K562 (cell line): ENCODE data around the gene TRMT10A. TPM values are rescaled to one million over a fixed set of nuclear protein-coding genes. Genes with fewer than 3 reads are reported as not detected.

Experiments used
- C11orf30 ChIP-seq: fragments of 450-650 bp; IDR thresholded peaks from 2 replicates; pipeline ENCODE4 v1.6.1; 2016; ENCODE audit warnings: low read depth, mild to moderate bottlenecking
- CHD1 ChIP-seq: fragments of 200-600 bp; sonication (generic); IDR thresholded peaks from one replicate; pipeline ENCODE4 v1.6.1; 2012; ENCODE audit warnings: mild to moderate bottlenecking, moderate library complexity, low read length, inconsistent platforms
- CSDE1 ChIP-seq, 2 experiments: fragments of 450-650 bp; IDR thresholded peaks; 2 replicates each; pipeline ENCODE4 v1.6.1; 2016; ENCODE audit warnings: mild to moderate bottlenecking in 1 of 2
- EP300 ChIP-seq: IDR thresholded peaks from 2 replicates; pipeline ENCODE4 v1.6.1; 2012; ENCODE audit warnings: low read length, improper control_type of control experiment
- HDGF ChIP-seq: fragments of 450-650 bp; IDR thresholded peaks from 2 replicates; pipeline ENCODE4 v1.6.1; 2016
- MTA3 ChIP-seq: fragments of 450-650 bp; formaldehyde crosslinking; IDR thresholded peaks from 2 replicates; pipeline ENCODE4 v1.6.1; 2017; ENCODE audit warnings: mild to moderate bottlenecking, borderline replicate concordance
- NR2C1 ChIP-seq, 2 experiments: fragments of 450-650 bp; IDR thresholded peaks; 2 replicates each; pipeline ENCODE4 v1.6.1; 2017; ENCODE audit warnings: mild to moderate bottlenecking in 2 of 2, antibody characterized with exemption in 1 of 2, inconsistent platforms in 1 of 2, missing compliant biosample characterization in 1 of 2, missing genetic modification characterization in 1 of 2
- POLR2G ChIP-seq: fragments of 200-400 bp; formaldehyde crosslinking; IDR thresholded peaks from 2 replicates; pipeline ENCODE4 v1.6.1; 2017; ENCODE audit warnings: low read depth, mild to moderate bottlenecking, antibody characterized with exemption, low read length, moderate library complexity
- ZBTB7A ChIP-seq: IDR thresholded peaks from 2 replicates; pipeline ENCODE4 v1.6.1; 2011; ENCODE audit warnings: low read depth, mild to moderate bottlenecking, low read length, moderate library complexity, borderline replicate concordance; ENCODE audit not compliant: control insufficient read depth
- ZNF384 ChIP-seq: IDR thresholded peaks from 2 replicates; pipeline ENCODE4 v1.6.1; 2012; ENCODE audit warnings: low read depth, low read length, improper control_type of control experiment
- ZNF644 ChIP-seq: fragments of 200-800 bp; sonication (Bioruptor generic); IDR thresholded peaks from 2 replicates; pipeline ENCODE4 v1.6.1; 2016; ENCODE audit warnings: low read depth, missing genetic modification characterization, missing compliant biosample characterization
- polyA plus RNA-seq, 8 experiments: library from polyadenylated mRNA; depleted of rRNA in 4 of 8; stranded (reverse) in 5 of 8; unstranded in 3 of 8; fragments of >200 nt; fragmentation: Nextera tagmentation in 2 of 8; fragmentation: Illumina TruSeq in 1 of 8; extraction: Ambion mirVana in 2 of 8; extraction: Trizol in 1 of 8; gene quantifications; 2 replicates each; pipeline versions ENCODE4 v1.2.1 to v1.2.3, GENCODE V29; 2011 to 2014; ENCODE audit warnings: inconsistent platforms in 1 of 8, missing spikeins in 1 of 8
- total RNA-seq, 7 experiments: library from RNA; depleted of rRNA in 6 of 7; stranded (reverse); fragments of >200 nt in 6 of 7; fragmentation: Illumina TruSeq in 2 of 7; extraction: Trizol in 2 of 7; gene quantifications; 2 replicates each; pipeline versions ENCODE4 v1.2.1 to v1.2.3, GENCODE V29; 2011 to 2021; ENCODE audit warnings: low replicate concordance in 1 of 7
- TF ChIP-seq, protein P1 (sequence below): fragments of 450-650 bp; IDR thresholded peaks from 2 replicates; pipeline ENCODE4 v1.6.1; 2016; ENCODE audit warnings: low read depth
- TF ChIP-seq, protein P2 (sequence below): fragments of 450-650 bp; IDR thresholded peaks from 2 replicates; pipeline ENCODE4 v1.6.1; 2016; ENCODE audit warnings: mild to moderate bottlenecking
- TF ChIP-seq, protein P3 (sequence below): fragments of 250-450 bp; sonication (Bioruptor Pico); IDR thresholded peaks from 2 replicates; pipeline ENCODE4 v1.4.0; 2020; ENCODE audit warnings: mild to moderate bottlenecking

Gene TRMT10A
- total and polyA plus RNA-seq, 9 of the 15 experiments (the other 6 are each of a cell fraction or from before 2014, with no cell fraction given): 6.5 to 16.1 (median 12.7) TPM

DNA sequence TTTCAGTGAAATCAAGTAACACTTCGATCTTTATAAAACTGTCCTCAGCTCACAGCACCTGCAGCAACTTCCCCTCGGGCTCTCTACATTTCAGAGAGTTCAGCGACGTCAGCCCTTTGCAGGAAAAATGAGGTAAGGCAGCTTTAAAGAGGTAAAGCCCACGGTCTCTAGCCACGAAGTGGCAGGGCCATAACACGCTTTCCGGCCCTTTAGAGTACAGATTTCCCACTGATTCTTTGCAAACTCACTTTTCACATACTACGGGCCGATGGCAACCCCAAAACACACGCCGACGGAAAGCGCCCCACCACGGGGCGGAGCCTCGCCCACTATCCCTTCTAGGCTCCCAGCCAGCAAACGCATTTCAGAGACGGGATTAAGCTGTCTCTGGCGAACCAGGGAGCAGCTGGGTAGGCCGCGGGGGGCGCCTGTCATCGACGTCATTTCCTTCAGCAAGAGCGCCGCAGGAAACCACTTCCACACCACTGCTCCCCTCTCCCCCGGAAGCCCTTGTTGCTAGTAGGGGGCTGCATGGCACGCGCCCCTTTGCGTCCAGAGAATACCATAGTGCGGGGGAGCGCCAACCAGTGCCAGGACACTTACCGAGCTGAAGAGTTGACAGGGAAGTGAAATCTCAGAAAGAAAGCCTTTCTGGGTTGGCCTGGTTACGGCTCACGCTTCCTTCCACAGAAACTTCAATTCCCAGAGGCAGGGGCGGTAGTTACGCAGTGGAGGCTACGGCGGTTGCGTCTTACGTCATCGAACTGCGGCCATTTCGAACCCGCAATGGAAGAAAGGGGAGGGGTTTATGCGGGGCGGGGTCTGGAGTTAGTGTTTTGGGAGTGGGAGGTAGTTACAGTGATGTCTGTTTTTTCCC is at the start of gene TRMT10A (continued):
- TF ChIP-seq, protein P1, sequence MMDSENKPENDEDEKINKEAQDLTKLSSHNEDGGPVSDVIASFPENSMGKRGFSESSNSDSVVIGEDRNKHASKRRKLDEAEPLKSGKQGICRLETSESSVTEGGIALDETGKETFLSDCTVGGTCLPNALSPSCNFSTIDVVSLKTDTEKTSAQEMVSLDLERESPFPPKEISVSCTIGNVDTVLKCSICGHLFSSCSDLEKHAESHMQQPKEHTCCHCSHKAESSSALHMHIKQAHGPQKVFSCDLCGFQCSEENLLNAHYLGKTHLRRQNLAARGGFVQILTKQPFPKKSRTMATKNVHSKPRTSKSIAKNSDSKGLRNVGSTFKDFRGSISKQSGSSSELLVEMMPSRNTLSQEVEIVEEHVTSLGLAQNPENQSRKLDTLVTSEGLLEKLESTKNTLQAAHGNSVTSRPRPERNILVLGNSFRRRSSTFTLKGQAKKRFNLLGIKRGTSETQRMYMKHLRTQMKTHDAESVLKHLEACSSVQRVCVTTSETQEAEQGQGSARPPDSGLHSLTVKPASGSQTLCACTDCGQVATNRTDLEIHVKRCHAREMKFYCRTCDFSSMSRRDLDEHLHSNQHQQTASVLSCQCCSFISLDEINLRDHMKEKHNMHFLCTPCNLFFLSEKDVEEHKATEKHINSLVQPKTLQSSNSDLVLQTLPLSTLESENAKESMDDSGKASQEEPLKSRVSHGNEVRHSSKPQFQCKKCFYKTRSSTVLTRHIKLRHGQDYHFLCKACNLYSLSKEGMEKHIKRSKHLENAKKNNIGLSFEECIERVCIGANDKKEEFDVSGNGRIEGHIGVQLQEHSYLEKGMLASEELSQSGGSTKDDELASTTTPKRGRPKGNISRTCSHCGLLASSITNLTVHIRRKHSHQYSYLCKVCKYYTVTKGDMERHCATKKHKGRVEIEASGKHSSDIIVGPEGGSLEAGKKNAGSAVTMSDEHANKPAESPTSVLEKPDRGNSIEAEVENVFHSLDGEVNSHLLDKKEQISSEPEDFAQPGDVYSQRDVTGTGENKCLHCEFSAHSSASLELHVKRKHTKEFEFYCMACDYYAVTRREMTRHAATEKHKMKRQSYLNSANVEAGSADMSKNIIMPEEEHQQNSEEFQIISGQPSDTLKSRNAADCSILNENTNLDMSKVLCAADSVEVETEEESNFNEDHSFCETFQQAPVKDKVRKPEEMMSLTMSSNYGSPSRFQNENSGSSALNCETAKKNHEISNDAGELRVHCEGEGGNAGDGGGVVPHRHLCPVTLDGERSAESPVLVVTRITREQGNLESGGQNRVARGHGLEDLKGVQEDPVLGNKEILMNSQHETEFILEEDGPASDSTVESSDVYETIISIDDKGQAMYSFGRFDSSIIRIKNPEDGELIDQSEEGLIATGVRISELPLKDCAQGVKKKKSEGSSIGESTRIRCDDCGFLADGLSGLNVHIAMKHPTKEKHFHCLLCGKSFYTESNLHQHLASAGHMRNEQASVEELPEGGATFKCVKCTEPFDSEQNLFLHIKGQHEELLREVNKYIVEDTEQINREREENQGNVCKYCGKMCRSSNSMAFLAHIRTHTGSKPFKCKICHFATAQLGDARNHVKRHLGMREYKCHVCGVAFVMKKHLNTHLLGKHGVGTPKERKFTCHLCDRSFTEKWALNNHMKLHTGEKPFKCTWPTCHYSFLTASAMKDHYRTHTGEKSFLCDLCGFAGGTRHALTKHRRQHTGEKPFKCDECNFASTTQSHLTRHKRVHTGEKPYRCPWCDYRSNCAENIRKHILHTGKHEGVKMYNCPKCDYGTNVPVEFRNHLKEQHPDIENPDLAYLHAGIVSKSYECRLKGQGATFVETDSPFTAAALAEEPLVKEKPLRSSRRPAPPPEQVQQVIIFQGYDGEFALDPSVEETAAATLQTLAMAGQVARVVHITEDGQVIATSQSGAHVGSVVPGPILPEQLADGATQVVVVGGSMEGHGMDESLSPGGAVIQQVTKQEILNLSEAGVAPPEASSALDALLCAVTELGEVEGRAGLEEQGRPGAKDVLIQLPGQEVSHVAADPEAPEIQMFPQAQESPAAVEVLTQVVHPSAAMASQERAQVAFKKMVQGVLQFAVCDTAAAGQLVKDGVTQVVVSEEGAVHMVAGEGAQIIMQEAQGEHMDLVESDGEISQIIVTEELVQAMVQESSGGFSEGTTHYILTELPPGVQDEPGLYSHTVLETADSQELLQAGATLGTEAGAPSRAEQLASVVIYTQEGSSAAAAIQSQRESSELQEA: peak; percentile 60; the same call in 1 of the 2 replicates
- no peak for TF ChIP-seq HDGF
- peak; percentile 64; the same call in 1 of the 2 replicates for TF ChIP-seq MTA3
- TF ChIP-seq ZBTB7A: 0 out of 2 replicates have a peak, but pooled peaks have one; percentile 79
- peak; percentile 22 for TF ChIP-seq CHD1
- peak; percentile 95 for TF ChIP-seq NR2C1 (IDR thresholded peaks at IDR 0.05)
- peak; percentile 95 for TF ChIP-seq NR2C1 (tag; IDR thresholded peaks at IDR 0.05)
- TF ChIP-seq POLR2G: peak; percentile 90
- TF ChIP-seq, protein P2, sequence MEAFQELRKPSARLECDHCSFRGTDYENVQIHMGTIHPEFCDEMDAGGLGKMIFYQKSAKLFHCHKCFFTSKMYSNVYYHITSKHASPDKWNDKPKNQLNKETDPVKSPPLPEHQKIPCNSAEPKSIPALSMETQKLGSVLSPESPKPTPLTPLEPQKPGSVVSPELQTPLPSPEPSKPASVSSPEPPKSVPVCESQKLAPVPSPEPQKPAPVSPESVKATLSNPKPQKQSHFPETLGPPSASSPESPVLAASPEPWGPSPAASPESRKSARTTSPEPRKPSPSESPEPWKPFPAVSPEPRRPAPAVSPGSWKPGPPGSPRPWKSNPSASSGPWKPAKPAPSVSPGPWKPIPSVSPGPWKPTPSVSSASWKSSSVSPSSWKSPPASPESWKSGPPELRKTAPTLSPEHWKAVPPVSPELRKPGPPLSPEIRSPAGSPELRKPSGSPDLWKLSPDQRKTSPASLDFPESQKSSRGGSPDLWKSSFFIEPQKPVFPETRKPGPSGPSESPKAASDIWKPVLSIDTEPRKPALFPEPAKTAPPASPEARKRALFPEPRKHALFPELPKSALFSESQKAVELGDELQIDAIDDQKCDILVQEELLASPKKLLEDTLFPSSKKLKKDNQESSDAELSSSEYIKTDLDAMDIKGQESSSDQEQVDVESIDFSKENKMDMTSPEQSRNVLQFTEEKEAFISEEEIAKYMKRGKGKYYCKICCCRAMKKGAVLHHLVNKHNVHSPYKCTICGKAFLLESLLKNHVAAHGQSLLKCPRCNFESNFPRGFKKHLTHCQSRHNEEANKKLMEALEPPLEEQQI: no peak
- TF ChIP-seq C11orf30: peak; percentile 91
- TF ChIP-seq ZNF644 (tag): 0 out of 2 replicates have a peak, but pooled peaks have one; percentile 53
- TF ChIP-seq ZNF384: no peak
- TF ChIP-seq, protein P3, sequence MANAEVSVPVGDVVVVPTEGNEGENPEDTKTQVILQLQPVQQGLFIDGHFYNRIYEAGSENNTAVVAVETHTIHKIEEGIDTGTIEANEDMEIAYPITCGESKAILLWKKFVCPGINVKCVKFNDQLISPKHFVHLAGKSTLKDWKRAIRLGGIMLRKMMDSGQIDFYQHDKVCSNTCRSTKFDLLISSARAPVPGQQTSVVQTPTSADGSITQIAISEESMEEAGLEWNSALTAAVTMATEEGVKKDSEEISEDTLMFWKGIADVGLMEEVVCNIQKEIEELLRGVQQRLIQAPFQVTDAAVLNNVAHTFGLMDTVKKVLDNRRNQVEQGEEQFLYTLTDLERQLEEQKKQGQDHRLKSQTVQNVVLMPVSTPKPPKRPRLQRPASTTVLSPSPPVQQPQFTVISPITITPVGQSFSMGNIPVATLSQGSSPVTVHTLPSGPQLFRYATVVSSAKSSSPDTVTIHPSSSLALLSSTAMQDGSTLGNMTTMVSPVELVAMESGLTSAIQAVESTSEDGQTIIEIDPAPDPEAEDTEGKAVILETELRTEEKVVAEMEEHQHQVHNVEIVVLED: peak; percentile 99
- peak in 1 of 2 experiments; percentile 72; a peak in 1 of 4 replicates for TF ChIP-seq CSDE1 (IDR thresholded peaks at IDR 0.05)
- TF ChIP-seq EP300: 0 out of 2 replicates have a peak, but pooled peaks have one; percentile 9
